GM12864 (cell line): ENCODE measurements around the gene C19orf38.

Experiments used
- DNase-seq: peaks from one replicate; pipeline ENCODE4 v3.0.0-alpha.2; 2011; ENCODE audit warnings: low read depth
- H3K4me3 ChIP-seq: 2 replicates; pipeline ENCODE4 v1.5.1; 2011; ENCODE audit warnings: mild to moderate bottlenecking, low read depth, low read length, control low read depth
- TF ChIP-seq, protein P1 (sequence below): IDR thresholded peaks from 2 replicates; pipeline ENCODE4 v1.5.1; 2011; ENCODE audit warnings: low read depth, mild to moderate bottlenecking, moderate library complexity, low read length, control low read depth, inconsistent platforms; ENCODE audit errors: missing control alignments

C19orf38 gene

DNA sequence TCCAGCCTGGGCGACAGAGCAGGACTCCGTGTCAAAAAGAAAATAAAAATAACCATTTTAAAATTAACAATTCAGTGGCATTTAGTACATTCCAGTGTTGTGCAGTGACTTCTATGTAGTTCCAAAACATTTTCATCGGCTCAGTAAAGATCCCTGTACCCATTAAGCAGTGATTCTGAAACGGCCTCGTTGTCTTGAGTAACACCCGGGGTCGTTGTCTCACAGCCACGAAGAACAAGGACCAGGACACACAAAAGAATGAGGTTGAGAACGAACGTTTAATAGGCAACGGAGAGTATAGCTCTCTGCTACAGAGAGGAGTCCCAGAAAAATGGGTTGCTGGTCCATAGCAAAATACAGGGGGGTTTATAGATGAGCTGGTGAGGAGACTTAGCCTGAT lies 9.8 kb upstream of the C19orf38 start:
- no peak overlapping the region for H3K4me3 ChIP-seq
- DNase-seq, result no peak
- TF ChIP-seq, protein P1, sequence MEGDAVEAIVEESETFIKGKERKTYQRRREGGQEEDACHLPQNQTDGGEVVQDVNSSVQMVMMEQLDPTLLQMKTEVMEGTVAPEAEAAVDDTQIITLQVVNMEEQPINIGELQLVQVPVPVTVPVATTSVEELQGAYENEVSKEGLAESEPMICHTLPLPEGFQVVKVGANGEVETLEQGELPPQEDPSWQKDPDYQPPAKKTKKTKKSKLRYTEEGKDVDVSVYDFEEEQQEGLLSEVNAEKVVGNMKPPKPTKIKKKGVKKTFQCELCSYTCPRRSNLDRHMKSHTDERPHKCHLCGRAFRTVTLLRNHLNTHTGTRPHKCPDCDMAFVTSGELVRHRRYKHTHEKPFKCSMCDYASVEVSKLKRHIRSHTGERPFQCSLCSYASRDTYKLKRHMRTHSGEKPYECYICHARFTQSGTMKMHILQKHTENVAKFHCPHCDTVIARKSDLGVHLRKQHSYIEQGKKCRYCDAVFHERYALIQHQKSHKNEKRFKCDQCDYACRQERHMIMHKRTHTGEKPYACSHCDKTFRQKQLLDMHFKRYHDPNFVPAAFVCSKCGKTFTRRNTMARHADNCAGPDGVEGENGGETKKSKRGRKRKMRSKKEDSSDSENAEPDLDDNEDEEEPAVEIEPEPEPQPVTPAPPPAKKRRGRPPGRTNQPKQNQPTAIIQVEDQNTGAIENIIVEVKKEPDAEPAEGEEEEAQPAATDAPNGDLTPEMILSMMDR, result no peak

DNA sequence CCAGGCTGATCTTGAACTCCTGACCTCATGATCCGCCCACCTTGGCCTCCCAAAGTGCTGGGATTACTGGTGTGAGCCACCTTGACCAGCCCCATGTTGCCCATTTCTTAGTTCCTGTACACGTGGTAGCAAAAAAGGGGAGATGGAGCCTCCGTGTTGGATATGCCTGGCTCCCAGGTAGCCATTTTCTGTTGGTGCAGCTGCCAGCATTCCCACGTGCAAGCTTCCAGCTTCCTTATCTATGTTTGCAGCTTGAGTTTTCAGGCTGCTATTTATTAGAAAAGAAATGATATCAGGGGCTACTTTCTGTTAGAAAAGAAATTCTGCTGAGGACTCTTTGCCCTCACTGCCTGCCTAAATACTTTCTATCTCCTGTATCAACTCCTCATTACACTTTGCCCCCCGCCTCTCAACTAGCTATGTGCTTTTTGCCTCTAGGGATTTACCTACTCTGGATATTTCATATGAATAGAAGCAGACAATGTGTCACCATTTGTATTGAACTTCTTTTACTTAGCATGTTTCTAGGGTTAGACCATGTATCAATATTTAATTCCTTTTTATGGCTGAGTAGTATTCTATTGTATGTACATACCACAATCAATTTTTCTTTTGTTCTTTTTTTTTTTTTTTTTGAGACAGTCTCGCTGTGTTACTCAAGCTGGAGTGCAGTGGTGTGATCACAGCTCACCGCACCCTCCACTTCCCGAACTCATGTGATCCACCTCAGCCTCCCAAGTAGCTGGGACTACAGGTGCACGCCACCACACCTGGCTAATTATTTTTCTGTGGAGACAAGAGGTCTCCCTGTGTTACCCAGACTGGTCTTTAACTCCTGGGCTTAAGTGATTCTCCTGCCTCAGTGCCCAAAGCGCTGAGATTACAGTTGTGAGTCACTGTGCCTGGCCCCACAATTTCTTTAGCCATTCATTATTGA lies 8.8 kb upstream of the C19orf38 start:
- TF ChIP-seq, protein P1, result no peak
- H3K4me3 ChIP-seq, result no peak overlapping the region
- no peak for DNase-seq

DNA sequence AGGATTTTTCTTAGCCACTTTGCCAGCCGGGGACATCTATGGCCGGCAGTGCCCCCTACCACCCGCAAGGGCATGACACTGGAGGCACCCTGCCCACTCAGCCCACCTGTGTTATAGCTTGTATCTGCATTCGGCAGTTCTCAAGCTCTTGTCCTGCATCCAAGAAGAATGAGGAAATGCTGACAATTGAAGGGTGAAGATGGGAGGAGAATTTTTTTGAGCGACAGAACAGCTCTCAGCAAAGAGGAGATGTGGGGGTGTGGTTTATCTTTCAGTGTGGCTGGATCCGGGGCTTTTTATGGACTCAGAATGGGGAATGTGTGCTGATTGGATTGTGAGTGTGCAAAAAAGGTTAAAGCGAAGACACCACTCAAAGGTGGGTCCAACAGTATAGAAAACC lies 5.4 kb upstream of the C19orf38 start:
- H3K4me3 ChIP-seq, result no peak overlapping the region
- DNase-seq, result no peak
- TF ChIP-seq, protein P1, result no peak

DNA sequence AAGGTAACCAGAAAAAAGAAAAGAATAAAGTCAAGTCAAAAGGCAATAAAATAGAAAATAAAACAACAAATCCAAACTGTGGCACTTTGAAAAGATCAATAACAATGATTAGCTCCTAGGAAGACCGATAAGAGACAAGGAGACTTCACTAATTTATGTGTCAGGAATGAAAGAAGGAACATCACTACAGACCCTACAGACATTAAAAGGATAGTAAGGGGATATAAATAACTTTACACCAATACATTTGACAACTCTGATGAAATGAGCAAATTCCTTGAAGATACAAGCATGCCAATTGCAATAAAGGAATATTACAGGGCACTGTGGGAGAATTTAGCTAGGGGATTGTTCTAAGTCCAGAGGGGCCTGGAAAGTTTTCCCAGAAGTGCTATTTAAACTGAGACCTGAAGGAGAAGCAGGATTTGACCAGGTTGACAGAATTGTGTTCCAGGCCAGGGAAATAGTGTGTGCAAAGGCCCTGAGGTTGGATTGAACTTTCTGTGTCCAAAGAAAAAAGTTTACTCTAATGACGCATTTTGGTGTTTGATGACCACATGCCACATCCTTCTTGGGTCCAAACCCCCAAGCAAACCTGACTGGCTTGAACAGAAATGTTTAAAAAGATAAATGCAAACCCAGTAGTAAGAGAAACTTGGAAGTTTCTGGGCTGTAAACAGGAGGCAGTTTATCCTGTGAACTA lies 1.6 kb upstream of the C19orf38 start:
- DNase-seq, result no peak
- TF ChIP-seq, protein P1, result no peak
- H3K4me3 ChIP-seq, result no peak overlapping the region

DNA sequence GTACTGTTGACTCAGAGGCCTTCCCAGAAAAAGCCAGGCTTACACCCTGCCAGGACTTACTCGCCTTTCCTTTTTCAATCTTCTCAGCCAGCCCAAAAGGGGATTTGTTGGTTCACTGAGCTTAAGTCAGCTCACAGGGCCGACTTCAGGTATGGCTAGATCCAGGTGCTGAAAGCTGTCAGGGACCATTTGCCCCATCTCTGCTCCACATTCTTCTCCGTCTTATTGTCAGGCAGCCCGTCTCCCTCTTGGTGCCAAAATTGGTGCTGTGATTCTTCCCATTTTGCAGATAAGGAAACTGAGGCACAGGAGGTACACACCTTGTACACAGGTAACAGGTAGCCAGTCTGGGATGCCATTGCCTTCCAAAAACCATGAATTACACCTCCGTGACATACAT lies 2.4 kb downstream of the C19orf38 start:
- H3K4me3 ChIP-seq, result no peak overlapping the region
- TF ChIP-seq, protein P1, result no peak
- DNase-seq, result no peak

DNA sequence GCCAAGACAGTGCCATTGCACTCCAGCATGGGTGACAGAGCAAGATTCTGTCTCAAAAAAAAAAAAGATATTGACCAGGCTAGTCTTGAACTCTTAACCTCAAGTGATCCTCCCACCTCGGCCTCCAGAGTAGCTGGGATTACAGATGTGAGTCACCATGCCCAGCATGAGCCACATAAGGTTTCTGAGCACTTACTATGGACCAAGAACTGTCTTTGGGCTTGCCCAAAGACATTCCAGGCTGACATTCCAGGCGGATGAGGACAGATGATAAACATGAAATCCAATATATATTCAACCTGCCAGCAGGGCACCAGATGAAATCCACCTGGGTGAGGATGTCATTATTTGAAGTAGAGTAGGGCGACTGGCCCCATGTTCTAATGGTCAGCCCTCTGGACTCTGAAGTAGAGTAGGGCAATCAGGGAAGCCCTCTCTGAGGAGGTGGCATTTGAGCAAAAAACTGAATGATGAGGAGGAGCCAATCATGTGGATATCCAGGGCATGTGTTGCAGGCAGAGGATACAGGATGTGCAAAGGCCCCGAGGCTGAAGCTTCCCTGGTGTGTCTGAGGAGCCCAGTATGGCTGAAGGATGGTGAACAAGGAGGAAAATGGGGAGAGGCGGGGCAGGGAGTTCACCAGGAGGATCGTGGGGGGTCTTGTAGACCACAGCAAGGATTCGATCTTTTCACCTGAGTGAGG lies 4.0 kb downstream of the C19orf38 start:
- TF ChIP-seq, protein P1, result no peak
- H3K4me3 ChIP-seq, result no peak overlapping the region
- no peak for DNase-seq
